AG08396 (cell line): ENCODE measurements around the gene CYGB.

ENCODE experiments used
- DNase-seq: peaks from one replicate; pipeline ENCODE4 v3.0.0; 2012; ENCODE audit warnings: low spot score, mixed read lengths

The CYGB gene

GRCh38 chr17:76478730-76479514 lies 58.6 kb downstream of the CYGB start:
- DNase-seq: no peak

DNA sequence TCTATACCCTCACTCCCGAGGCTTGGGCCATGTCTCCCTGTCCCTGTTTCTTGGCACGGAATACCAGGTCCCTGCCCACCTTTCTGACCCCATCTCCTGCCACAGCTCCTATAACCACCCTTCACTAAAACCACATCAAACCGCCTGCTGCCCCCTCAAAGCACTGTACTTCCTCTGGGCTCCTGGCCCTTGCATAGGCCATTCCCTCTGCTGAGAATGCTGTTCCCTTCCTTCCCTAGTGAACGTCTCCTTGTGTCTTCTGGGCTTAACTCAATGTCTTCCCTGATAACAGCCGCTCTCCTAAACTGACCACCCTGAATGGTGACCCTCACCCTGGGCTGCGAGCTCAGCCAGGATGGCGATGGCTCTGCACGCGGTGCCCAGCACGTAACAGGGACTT lies 59.4 kb downstream of the CYGB start:
- no peak for DNase-seq

- DNase-seq: no peak
These were observed 59.9 kb downstream of the CYGB start for GRCh38 chr17:76477576-76477975.
